Kasumi-1 (cell line): ENCODE results near the gene SPNS1.
"Not testable (repeated sequence)": the region's sequence is repeated elsewhere in the genome, so short reads cannot be mapped to it uniquely, and the experiment has no call there.

Experiments
- DNase-seq, 2 experiments: peaks; one replicate each; lab custom pipeline; 2025; lab: John Stamatoyannopoulos, UW

The SPNS1 gene

DNA sequence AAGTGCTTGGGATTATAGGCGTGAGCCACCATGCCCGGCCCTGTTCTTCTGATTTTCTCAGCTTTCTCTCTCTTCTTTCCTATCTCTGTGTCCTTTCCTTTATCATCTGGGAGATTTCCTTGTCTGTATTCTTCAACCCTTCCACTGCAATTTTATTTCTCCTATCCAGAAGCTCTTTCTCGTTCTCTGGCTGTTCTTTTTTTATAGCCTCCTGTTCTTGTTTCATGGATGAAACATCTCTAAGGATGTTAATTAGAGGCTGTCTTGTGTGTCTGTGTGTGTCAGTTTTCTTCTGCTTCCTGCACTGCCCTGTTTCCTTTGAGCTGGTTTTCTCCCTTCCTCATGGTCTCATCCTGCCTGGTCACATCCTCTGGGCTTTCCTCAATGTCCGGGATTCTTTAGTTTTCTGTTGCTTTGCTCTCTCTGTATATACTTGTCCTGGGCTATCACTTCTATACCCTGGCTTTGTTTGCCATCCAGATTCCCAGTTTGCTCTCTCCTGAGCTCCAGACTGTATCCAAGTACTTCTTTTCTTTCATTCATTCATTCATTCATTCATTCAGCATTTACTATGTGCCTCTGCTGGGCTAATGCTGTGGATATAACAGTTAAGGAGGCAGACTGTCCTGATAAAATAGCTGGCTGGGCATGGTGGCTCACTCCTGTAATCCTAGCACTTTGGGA is 12.7 kb downstream of the SPNS1 start:
- peak in 1 of 2 experiments; percentile 3 for DNase-seq

DNA sequence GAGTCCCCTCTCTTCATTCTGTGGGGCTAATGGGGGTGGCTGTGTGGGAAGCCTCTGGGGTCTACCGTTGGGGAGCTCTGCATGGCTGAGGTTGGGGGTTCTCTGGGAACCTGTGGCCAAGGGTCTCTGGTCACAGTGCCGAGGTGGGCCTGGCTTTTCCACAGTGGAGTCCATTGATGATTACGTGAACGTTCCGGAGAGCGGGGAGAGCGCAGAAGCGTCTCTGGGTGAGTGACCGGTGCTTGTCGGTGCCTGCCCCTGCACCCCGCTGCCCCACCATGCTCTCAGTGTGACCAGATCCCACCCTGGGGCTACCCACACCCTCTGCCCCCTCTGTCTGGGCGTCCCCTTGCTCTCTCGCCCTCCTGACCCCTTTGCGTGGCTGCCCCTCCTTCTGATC is 14.8 kb downstream of the SPNS1 start:
- no peak for DNase-seq

DNA sequence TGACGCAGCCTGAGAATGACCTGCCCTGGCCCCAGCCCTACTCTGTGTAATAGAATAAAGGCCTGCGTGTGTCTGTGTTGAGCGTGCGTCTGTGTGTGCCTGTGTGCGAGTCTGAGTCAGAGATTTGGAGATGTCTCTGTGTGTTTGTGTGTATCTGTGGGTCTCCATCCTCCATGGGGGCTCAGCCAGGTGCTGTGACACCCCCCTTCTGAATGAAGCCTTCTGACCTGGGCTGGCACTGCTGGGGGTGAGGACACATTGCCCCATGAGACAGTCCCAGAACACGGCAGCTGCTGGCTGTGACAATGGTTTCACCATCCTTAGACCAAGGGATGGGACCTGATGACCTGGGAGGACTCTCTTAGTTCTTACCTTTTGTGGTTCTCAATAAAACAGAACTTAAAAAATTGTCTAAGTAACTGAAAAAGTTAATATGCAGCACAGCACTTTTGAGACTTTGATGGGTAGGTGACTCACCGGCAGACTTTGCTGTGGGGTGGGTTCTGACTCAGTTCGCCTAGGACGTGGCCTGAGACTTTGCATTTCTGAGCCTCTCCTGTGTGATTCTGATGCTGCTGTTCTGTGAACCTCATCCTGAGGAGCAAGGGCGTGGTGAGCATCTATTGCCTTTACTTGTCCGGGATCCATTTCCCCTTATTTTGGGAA is 15.9 kb downstream of the SPNS1 start:
- no peak for DNase-seq

DNA sequence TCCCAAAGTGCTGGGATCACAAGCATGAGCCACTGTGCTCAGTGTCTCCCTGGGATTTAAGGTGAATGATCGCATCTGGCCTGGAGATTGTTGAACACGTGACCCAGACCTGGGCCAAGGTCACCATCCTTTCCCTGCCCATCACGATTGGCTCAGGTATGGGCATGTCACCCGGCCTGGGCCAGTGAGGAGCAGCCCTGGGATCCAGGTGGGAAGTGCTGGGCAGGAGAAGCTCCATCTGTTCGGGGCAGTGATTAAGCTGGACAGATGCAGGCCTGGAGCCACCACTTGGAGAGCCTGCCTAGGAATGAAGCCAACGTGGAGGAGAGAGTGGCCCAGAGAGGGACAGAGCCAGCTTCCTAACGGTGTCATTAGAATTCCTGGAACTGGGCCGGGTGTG is 17.1 kb downstream of the SPNS1 start:
- no peak for DNase-seq

DNA sequence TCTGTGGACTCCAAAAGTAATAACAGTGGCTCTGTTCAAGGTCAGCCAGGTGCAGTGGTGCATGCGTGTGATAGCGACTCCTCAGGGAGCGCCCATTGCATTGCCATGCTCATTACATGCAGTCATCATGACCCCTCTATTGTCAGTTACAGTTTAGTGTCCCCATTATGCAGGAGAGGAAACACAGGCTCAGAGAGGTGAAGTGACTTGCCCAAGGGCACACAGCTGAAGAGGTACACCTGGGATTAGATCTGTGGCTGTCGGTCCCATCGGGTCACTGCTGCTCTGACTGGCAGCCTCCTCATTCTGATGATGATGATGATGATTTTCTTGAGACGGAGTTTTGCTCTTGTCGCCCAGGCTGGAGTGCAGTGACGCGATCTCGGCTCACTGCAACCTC is 17.9 kb downstream of the SPNS1 start:
- DNase-seq: no peak

DNA sequence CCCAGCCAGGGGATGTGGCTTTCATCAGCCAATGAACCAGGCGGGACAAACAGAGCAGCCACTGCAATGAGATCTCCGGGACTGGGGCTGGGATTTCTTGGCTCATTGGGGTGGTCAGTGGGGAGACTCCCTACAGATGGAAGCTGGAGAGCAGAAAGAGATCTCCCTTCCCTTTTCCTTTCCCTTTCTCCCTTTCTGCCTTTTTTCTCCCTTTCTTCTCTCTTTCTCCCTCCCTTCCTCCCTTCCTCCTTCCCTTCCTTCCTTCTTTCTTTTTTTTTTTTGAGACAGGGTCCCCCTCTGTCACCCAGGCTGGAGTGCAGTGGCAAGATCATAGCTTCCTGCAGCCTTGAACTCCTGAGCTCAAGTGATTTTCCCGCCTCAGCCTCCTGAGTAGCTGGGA is 24.3 kb downstream of the SPNS1 start:
- no peak for DNase-seq

DNA sequence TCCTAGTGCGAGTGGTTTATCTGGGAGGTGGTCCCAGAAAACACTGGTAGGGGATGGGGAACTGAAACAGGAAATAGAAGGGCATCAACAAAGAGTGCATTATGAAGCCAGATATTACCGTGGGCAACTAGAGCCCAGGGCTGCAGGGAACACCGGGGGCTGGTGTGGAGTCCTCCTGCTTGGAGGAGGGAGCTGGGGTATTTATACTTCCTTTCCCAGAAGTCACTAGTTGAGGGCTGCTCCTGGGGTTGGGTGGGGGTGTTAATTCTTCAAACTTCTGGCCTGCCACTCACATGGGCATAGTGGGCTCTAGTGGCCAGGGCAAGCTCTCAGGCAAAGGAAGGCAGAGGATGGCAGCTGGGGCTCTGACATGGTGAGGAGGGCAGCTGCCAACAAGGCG is 25.0 kb downstream of the SPNS1 start:
- no peak for DNase-seq

DNA sequence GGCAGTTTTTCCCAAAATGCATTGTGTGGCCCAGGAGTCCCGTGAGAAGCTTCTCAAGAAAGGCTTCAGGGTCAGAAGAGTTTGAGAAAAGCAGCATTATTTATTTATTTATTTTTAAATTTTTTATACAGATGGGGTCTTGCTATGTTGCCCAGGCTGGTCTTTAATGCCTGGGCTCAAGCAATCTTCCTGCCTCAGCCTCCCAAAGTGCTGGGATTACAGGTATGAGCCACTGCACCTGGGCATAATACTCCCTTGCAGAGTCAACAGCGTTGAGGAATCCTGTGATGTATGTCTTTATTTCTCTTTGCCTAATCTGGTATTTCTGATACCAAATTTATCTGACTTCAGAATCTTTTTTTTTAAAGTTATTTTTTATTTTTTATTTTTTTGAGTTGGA is 25.4 kb downstream of the SPNS1 start:
- DNase-seq: no peak

DNA sequence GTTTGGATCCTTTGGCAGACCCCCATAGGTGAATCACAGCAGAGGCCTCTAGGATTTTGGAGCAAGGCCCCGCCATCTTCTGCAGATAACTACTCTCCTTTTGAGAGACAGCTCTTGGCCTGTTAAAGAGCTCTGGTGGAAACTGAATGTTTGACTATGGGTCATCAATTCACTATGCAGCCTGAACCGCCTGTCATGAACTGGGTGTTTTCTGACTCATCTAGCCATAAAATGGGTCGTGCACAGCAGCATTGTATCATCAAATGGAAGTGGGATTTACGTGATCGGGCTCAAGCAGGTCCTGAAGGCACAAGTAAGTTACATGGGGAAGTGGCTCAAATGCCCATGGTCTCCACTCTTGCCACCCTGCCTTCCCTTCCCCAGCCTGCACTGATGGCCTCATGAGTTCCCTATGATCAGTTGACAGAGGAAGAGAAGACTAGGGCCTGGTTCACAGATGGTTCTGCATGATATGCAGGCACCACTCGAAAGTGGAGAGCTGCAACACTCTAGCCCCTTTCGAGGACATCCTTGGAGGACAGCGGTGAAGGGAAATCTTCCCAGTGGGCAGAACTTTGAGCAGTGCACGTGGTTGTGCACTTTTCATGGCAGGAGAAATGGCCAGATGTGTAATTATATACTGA is 30.0 kb downstream of the SPNS1 start:
- not testable (repeated sequence) for DNase-seq

DNA sequence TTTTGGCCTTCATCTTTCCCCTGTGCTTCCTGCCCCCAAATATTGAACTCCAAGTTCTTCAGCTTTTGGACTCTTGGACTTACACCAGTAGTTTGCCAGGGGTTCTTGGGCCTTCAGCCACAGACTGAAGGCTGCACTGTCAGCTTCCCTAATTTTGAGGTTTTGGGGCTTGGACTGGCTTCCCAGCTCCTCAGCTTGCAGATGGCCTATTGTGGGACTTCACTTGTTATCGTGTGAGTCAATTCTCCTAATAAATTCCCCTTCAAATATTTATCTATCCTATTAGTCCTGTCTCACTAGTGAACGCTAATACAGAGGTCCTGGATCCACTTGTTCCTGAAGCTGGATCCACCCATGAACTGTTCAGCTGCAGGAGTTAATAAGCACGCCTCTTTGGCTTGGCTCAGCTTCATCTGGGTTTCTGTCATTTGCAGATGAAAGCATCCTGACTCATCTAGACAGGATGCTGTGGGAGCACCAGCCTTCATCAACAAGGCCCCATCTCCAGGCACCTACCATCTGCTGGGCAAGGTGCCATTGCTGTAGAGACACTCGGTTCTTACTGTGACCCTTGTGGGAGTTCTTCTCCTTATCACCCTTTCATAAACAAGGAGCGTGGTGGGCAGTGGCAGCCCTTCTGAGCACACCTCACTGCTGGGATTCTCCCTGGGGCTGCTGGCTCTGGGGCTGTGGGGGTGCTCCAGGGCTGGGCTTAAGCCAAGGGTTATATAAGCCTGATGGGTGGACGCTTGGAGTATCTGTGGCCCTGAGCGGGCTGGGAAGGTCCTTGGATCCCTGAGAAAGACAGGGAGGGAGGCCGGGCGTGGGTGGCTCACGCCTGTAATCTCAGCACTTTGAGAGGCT is 33.4 kb downstream of the SPNS1 start:
- peak; percentile 54 to 69 for DNase-seq

DNA sequence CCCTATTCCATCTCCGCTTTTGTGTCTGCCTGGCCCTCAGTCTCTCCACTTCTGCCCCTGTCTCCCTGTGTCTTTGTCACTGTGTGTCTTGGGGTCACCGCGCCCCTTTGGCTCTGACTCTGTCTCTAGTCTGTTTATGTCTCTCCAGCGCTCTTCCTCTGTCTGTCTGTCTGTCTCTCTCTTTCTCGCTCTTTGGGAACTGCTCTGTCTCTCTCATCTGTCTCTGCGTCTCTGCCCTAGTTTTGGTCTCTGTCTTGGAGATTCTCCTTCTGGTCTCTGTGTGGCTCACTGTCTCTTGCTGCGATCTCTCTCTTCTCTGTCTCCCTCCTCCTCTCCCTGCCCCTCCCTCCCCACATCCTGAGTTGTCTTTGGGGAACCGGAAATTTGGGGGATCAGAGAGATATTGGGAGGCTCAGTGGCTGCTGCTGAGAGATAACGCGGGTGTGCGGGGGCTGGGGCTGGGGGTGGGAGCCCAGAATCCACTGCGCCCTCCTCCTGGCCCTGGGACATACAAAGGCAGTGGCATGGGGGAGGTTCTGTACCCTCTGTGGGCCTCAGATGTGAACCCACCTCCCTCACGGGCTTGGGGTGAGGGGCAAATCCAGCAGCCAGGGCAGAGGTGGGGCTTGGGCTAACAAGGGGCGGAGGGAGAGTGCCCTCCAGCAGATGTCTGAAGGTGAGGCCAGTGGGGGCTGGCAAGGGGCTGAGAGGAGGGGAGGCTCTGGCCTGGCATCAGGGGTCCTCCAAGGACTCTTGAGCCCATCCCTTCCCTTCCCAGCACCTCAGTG is 34.7 kb downstream of the SPNS1 start:
- peak; percentile 32 to 40 for DNase-seq

DNA sequence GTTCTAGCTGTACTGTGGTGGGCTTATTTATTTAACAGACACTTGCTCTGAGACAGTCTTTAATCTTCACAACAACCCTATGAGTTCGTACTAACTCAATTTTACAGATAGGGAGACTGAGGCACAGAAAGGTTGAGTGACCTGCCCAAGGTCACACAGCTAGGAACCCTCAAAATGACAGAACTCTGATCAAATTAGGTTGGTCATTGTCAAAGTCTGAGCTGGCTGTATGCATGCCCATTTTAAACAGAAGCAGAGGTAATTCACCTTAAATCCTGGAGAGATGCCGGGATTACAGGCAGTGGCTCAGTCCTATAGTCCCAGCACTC is 35.2 kb downstream of the SPNS1 start:
- DNase-seq: no peak

DNA sequence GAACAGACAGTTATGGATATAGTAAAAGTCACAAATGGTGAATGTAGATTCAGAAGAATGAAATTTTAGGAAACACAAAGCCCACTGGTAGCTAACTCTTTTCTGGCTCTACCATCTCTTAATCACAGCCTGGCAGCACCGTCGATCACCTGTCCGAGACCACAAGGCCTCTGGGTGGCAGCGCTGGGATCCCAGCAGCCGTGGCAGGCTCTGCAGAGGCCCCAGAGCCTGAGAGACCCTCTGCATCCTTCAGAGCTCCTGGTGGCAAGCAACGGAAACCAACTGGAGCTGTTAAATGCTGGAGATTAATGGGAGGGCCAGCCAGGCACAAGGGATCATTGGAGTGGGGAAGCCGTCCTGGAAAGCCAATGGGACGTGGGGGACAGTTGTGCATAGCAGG is 36.5 kb downstream of the SPNS1 start:
- no peak for DNase-seq

DNA sequence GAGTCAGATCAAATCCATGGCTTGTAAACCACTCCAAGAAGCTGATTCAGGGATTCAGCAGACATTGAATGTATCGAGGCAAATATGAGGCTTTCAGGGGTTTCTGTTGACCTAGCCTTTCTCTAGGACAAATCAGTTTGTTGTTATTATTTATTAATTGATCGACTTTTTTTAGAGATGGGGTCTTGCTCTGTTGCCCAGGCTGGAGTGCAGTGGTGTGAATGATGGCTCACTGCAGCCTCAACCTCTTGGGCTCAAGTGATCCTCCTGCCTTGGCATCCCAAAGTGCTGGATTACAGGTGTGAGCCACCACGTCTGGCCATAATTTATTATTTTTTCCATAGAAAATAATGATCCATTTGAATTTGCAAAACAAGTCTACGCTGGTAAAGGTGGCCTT is 37.3 kb downstream of the SPNS1 start:
- DNase-seq: no peak

DNA sequence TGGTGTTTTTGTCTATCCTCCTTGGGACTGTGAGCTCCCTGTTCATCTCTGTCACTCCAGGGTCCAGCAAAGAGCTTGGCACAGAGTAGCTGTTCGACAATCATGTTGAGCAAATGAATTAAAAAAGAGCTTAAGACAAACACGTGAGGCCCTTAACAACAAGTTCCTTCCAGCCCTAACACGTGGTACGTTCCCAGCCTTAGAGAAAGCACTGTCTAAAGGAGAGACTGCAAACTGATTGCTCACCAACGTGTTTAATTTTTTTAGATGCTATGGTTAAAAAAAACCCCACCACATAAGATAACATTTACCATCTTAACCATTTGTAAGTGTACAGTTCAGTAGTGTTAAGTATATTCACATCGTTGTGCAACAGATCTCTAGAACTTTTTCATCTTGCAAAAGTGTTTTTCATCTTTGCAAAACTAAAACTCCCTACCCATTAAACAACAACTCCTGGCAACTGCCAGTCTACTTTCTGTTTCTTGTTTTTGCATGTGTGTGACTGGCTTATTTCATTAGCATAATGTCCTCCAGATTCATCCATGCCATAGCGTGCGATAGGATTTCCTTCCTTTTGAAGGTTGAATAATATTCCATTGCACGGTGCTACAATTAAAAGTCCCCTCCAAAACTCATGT is 38.5 kb downstream of the SPNS1 start:
- DNase-seq: no peak

DNA sequence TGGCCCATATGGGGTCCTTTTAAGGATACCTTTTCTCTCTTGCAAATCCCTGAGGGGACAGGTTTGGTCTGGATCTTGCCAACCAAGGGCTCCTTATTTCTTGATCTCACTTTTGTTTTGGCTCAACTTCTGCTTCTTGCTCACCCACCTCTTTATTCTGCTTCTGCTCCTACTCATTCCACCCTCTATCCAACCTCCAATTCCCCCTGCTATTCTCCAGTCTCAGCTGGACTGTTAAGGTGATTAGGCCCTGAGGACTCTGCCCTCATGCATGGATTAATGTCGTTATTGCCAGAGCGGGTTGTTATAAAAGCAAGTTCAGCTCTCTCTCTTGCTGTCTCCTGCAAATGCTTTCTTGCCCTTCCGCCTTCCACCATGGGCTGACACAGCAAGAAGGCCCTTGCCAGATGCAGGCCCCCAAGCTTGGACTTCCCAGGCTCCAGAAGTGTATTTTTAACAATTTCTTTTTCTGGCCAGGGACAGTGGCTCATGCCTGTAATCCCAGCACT is 40.0 kb downstream of the SPNS1 start:
- no peak for DNase-seq

DNA sequence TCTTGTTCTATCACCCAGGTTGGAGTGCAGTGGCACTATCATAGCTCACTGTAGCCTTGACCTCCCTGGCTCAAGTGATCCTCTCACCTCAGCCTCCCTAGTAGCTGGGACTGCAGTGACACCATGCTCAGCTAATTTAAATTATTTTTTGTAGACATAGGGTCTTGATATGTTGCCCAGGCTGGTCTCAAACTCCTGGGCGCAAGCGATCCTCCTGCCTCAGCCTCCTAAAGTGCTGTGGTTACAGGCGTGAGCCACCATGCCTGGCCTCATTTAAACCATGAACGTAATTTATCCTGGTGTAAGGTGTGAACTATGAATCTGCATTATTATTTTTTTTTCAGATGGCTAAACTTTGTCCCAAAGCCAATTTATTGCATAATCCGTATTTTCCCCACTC is 47.6 kb downstream of the SPNS1 start:
- no peak for DNase-seq

DNA sequence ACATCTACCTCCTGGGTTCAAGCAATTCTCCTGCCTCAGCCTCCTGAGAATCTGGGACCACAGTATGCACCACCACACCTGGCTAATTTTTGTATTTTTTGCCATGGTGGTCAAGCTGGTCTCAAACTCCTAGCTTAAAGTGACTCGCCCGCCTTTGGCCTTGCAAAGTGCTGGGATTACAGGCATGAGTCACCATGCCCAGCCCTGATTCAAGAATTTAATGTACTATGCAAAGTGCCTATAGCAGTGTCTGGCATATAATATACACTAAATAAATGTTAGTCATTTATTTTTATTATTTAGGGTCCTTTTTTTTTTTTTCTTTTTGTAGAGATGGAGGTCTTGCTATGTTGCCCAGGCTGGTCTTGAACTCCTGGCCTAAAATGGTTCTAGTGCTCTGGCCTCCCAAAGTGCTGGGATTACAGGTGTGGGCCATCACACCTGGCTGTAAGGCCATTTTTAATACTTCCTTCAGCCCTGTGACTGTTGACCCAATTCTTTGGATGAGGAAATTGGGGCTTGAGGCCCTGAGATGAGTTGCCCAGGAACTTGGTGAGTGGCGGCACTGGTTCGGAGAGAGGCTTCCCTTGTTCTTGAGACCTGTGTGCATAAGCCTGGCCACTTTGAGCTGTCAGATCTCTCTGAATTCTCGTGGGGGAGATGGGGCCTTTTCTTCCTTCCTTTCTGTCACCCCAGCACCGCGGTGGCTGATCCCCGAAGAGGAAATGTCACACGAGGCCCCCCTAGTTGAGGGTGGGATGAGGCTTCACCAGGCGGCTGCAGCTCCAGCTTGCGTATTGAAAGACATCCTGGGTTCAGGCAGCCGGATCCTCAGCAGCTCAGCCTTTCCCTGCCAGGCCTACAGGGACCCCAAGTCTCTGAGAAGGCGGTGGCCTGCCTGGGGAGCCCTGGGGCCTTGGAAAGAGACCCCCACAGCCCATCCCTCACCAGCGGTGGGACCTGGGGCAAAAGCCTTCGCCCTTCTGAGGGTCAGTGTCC is 49.0 kb downstream of the SPNS1 start:
- DNase-seq: peak; percentile 4 to 15

DNA sequence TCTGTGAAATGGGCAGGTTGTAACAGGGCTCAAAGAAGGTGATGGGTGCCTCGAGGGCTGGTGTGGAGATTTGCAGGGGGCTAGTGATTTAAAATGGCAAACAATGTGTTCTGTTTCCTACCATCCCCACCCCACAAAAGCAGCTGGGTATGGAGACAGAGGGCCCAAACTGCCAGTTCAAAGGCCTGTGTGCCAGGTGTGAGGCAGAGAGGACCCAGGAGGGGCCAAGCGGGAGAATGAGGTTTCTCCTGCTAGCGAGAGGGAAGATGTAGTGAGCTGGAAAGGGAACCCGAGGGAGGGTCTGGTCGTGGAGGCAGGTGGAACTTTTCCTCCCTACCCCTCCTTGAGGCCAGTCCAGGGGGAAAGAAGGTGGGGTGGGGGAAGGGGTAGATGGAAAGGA is 49.7 kb downstream of the SPNS1 start:
- DNase-seq: no peak

DNA sequence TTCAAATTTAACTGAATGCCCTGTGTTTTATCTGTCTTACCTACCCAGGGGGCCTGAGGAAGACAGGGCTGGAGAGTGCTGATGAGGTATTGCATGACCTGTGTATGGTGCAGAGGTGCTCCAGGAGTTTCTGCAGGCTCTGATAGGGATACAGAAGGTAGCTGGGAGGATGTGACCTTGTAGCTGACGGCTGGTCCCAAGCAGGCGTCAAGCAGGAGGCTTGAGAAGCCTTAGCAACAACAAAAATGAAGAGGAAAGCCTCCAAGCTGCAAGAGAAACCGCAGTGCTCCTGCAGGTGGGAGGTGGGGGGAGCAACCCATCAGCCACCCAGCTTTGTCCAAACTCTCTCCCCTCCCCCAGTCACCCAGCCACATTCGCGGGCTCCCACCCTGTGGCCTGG is 50.6 kb downstream of the SPNS1 start:
- DNase-seq: no peak
